Measurements from ENCODE around the gene RPL22.

- TF ChIP-seq CTCF (IDR thresholded peaks at IDR 0.05; ENCODE audit: insufficient read depth, low read depth, low read length) (no peak), EZH2 (IDR thresholded peaks at IDR 0.05; ENCODE audit: insufficient read depth, low read length) (no peak)
Measured at GRCh38 chr1:6141592-6141991, 57.8 kb downstream of the RPL22 start.
